Esophagus squamous epithelium (tissue), 4 donors: ENCODE results near the gene CELA3B.
"Not testable (repeated sequence)": the region's sequence is repeated elsewhere in the genome, so short reads cannot be mapped to it uniquely, and the experiment has no call there.

ENCODE experiments used
- CTCF ChIP-seq, 6 experiments: fragments of 450-650 bp in 4 of 6; fragments of 200-600 bp in 2 of 6; sonication (generic) in 2 of 6; IDR thresholded peaks; one replicate each; pipeline ENCODE4 v1.5.1; 2016 to 2019; ENCODE audit warnings: antibody characterized with exemption in 6 of 6, mild to moderate bottlenecking in 4 of 6, moderate library complexity in 4 of 6
- POLR2A ChIP-seq, 4 donors: fragments of 450-650 bp; IDR thresholded peaks; one replicate each; pipeline ENCODE4 v1.6.1; 2017; ENCODE audit warnings: antibody characterized with exemption in 4 of 4, mild to moderate bottlenecking in 4 of 4, moderate library complexity in 3 of 4

DNA sequence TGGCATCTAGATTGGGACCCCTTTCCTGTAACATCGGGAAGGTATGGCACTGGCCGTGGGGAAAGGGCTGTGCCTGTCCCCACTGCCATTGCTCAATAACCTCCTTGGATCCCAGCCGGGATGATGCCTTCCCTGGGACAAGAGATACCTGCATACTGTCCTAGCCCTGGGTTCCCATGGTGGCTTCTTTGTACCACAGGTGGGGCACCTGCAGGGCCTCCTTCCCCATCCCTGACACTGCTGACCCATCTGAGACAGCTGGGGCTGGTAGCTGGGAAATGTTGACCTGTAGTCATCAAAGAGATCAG lies 19.8 kb downstream of the CELA3B start:
- TF ChIP-seq CTCF, POLR2A (IDR thresholded peaks at IDR 0.05): not testable (repeated sequence)
